ENCODE data around the gene ADGRV1. TPM values are rescaled to one million over a fixed set of nuclear protein-coding genes. Genes with fewer than 3 reads are reported as not detected.

ADGRV1 gene
- total and polyA plus RNA-seq, 8 donors: 12.5 to 36.4 (median 16.9) TPM

DNA sequence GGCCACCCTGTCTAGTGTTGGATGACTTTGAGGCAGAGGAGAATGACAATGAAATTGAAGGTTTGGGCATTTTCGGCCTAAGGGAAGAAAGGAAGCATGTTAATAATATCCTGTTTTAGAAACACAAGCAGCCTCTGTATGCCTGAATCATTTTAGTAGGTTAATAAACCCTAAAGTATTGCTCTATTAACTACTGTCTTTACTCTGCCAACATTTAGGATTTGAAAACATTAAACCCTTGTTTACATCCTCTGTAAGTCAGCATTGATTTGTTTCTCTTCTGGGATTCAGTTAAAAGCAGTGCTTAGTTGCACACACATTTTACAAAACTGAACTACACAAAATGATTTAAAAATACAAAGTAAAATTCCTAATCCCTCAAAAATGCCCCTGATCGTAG, 465.6 kb downstream of the ADGRV1 start:
- H3K27ac ChIP-seq: no peak overlapping the region
- H3K4me1 ChIP-seq: no peaks in the 10 kb centered on the region
- intact Hi-C loops (cut with DNase I): no loop called here
- no peaks in the 10 kb centered on the region for H3K27me3 ChIP-seq
- H3K9me3 ChIP-seq: no peaks in the 10 kb centered on the region
- ATAC-seq: no peak
- no peak overlapping the region for H3K4me3 ChIP-seq
- DNase-seq: no peak
- no peaks in the 10 kb centered on the region for H3K36me3 ChIP-seq
- TF ChIP-seq CTCF (IDR thresholded peaks at IDR 0.05): no peak

- ATAC-seq (no peak), DNase-seq (peak in 1 of 4 donors; percentile 69)
- Histone ChIP-seq H3K4me1 (no peaks in the 10 kb centered on the region), H3K27ac (no peak overlapping the region), H3K36me3 (no peaks in the 10 kb centered on the region), H3K4me3 (no peak overlapping the region), H3K9me3 (no peaks in the 10 kb centered on the region), H3K27me3 (no peaks in the 10 kb centered on the region)
- no peak for TF ChIP-seq CTCF (IDR thresholded peaks at IDR 0.05)
- intact Hi-C loops (cut with DNase I): no loop called here
Observed at GRCh38 chr5:91024727-91025126, 466.1 kb downstream of the ADGRV1 start.

GRCh38 chr5:91025449-91025848, 466.9 kb downstream of the ADGRV1 start:
- Histone ChIP-seq H3K27ac (no peak overlapping the region), H3K27me3 (no peaks in the 10 kb centered on the region), H3K9me3 (no peaks in the 10 kb centered on the region), H3K36me3 (no peaks in the 10 kb centered on the region), H3K4me3 (no peak overlapping the region), H3K4me1 (no peaks in the 10 kb centered on the region)
- no peak for TF ChIP-seq CTCF (IDR thresholded peaks at IDR 0.05)
- intact Hi-C loops (cut with DNase I): no loop called here
- ATAC-seq (no peak), DNase-seq (peak in 1 of 4 donors; percentile 13)

GRCh38 chr5:91025956-91026355, 467.4 kb downstream of the ADGRV1 start:
- intact Hi-C loops (cut with DNase I): no loop called here
- Histone ChIP-seq H3K27ac (no peak overlapping the region), H3K9me3 (no peaks in the 10 kb centered on the region), H3K36me3 (no peaks in the 10 kb centered on the region), H3K4me1 (peaks cover 0 to 4% of the 10 kb centered on the region in 2 donors), H3K4me3 (no peak overlapping the region), H3K27me3 (no peaks in the 10 kb centered on the region)
- DNase-seq (no peak), ATAC-seq (no peak)
- no peak for TF ChIP-seq CTCF (IDR thresholded peaks at IDR 0.05)

GRCh38 chr5:91026466-91026865, 467.9 kb downstream of the ADGRV1 start:
- no peak for TF ChIP-seq CTCF (IDR thresholded peaks at IDR 0.05)
- Histone ChIP-seq H3K27me3 (no peaks in the 10 kb centered on the region), H3K27ac (no peak overlapping the region), H3K9me3 (no peaks in the 10 kb centered on the region), H3K4me3 (no peak overlapping the region), H3K4me1 (peaks cover 0 to 4% of the 10 kb centered on the region in 2 donors), H3K36me3 (no peaks in the 10 kb centered on the region)
- no peak for ATAC-seq
- intact Hi-C loops (cut with DNase I): no loop called here
- DNase-seq: peak in 1 of 4 donors; percentile 38
